HG03097 (cell line): ENCODE measurements around the gene TSPOAP1.

Experiments used
- ATAC-seq: cut with Tn5 transposase; IDR thresholded peaks from one replicate; pipeline ENCODE4 v1.9.1; 2021; ENCODE audit not compliant: unreplicated experiment, low FRiP score

Gene TSPOAP1, protein sequence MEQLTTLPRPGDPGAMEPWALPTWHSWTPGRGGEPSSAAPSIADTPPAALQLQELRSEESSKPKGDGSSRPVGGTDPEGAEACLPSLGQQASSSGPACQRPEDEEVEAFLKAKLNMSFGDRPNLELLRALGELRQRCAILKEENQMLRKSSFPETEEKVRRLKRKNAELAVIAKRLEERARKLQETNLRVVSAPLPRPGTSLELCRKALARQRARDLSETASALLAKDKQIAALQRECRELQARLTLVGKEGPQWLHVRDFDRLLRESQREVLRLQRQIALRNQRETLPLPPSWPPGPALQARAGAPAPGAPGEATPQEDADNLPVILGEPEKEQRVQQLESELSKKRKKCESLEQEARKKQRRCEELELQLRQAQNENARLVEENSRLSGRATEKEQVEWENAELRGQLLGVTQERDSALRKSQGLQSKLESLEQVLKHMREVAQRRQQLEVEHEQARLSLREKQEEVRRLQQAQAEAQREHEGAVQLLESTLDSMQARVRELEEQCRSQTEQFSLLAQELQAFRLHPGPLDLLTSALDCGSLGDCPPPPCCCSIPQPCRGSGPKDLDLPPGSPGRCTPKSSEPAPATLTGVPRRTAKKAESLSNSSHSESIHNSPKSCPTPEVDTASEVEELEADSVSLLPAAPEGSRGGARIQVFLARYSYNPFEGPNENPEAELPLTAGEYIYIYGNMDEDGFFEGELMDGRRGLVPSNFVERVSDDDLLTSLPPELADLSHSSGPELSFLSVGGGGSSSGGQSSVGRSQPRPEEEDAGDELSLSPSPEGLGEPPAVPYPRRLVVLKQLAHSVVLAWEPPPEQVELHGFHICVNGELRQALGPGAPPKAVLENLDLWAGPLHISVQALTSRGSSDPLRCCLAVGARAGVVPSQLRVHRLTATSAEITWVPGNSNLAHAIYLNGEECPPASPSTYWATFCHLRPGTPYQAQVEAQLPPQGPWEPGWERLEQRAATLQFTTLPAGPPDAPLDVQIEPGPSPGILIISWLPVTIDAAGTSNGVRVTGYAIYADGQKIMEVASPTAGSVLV (N-terminal part only)

DNA sequence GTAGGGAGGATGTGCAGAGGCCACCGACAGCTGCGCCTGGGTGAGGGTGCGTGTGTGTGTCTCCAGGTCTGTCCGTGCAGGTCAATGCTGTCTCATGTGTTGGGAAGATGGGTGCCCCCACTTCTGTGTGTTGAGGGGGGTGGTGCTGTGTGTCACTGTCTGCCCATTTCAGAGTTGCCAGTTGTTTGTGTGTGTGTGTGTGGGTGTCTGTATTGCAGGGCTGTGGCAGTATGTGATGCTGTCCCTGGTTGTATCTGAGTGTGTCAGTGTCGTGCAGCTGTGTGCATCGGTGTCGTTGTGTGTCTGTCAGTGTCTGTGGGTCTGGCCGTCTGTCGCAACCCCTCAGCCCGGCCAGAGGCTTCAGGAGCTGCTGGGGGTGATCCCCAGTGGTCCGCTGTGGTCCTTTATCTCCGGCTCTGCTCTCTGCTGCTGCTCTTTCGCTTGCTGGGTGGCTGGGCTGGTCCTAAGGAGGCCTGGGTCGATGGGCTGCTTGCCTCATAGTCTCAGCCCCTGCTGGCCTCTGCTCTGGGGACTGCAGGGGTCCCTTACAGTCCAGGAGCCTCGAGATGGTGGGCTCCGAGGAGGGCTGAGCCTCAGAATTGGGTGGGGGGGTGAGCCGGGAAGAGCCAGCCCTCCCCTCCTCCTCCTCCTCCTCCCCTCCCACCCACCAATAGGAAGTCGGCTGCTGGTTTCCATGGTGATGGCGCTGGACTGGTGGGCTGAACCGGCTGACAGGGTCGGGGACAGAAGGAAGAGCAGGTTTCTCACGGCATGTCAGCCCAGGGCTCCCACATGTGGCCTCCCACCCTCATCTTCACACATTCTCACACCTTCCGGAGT is at the start of gene TSPOAP1:
TSPOAP1 (minus strand) TSS at position 601 of the 840 bp plus-strand sequence. CDS start 875 bp downstream, outside the sequence.
- ATAC-seq: peak; percentile 14

DNA sequence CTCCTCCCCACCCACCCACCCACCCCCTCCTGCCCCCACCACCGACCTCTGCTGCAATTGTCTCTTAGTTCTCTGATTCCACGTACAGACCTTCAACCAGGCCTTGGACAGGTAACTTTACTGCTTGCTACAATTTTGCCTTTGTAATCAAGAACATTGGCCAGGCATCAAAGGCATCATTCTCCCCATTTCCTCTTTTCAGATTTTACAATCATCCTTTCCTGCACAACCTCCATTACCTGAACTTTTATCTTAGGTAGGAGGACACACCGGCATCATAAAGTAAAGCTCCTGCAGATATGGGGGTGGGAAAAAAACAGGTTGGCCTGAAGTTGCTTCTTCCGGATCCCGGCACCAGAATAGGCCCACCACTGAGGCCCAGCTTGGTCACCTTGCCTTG is 49.1 kb upstream of the TSPOAP1 start:
- no peak for ATAC-seq

DNA sequence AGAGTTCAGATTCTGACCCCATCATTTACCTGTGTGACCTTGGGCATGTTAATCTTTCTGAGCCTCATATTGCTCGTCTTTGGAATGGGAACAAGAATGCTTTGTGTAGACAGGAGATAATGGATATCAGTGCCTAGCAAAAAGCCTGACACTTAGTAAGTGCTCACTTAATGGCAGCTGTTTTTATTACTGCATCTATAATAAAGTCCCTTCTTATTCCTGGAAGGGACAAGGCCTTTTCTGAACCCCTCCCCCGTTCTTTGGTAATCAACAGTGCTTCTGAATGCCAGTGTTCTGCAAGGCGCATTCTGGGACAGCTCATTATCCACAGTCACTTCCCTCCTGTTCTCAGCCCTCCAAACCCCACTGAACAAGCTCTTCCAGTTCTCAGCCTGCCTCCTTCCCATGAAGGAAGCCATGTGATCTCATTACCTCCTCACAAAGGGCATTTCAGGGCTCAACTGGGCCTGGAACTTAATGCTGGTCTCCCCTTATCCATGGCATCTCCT is 48.6 kb upstream of the TSPOAP1 start:
- no peak for ATAC-seq

DNA sequence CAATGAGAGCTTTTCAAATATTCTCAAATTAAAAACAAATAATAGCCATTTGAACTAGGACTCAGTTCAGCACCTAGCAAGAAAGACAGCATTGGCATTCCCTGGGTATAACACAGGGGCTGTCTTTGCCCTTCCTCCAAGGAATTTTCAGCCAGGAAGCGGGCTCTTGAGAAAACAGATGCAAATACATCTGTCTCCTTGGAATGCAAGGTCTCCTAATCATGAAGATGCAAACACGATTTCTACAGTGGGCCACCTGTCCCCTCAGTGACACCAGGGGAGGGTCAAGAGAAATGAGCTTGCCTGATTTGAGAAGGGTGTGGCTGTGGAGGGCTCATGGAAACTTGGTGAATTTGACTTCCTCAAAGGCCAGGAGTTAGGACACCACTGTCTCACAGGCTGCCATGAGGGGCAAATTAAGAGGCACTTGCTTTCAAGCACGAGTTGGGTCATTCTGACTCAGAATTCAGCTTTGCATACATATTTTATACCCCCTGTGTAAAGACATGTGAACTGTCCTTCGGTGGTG is 47.9 kb upstream of the TSPOAP1 start:
- ATAC-seq: no peak

DNA sequence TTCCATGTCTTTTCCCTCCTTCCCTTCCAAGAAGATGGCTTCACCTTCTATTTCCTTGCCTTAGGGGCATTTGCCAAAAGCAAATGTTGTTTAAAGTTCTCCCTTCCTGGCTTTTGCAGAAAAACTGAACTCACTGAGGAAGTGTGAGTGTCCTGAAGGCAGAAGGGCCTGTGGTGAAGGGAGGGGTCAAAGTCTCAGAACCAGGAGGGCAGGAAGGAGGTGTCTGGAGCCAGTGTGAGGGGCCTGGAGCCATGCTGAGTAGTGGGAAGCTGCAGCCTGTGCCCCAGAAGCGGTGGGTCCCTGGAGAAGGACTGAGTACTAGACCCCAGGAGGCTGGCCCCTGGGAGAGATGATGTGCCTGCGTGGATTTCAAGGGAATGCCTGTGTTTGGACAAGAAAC is 47.2 kb upstream of the TSPOAP1 start:
- ATAC-seq: no peak

DNA sequence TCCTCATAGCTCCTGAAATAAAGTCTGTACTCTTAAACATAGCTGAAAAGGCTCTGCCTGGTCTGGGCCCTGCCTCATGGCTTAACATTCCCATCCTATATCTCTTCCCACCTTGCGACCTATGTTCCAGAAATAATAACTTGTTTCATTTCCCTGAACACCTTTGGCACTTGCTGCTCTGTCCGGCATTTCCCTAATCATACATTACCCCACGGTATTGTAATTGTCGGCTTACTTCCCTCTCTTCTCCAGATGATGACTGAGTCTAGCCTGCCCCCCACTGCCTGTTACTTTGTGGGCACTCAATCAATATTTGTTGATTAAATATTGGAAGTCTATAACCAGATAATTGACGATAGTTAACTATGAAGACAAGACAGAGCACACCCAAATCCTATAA is 46.7 kb upstream of the TSPOAP1 start:
- no peak for ATAC-seq

DNA sequence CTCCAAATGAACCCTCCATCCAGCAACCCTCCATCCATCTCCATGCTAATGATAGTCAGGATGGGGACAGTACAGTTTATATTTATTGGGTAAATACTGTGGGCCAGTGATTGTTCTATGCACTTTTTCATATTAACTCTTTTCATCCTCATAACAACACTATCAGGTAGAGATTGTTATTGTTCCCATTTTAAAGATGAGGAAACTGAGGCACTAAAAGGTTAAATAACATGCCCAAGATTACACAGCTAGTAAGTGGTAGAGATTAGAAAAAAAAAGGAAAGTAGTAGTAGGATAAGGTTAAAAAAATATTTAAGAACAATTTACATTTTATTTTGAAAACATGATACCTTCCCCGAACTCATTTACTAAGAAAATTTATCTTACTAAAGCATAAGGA is 45.3 kb upstream of the TSPOAP1 start:
- ATAC-seq: no peak

DNA sequence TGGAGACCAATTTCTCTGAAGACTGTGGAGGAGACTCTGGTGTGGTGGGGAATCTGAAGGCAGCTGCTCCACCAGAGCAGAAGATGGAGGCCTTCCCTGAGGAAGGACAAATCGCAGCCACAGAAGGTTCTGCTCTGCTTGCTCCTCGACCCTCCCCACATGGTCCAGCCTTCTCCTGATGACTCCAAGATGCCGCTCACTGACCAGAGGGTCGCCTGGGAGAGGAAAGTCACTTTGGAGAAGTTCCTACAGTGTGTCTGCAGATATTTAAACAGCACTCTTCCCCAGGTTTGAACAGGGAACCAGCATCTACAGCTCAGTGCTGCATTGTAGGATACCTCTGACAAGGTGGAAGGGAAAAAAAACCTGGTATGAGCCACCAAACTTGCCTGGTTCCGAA is 44.4 kb upstream of the TSPOAP1 start:
- no peak for ATAC-seq

DNA sequence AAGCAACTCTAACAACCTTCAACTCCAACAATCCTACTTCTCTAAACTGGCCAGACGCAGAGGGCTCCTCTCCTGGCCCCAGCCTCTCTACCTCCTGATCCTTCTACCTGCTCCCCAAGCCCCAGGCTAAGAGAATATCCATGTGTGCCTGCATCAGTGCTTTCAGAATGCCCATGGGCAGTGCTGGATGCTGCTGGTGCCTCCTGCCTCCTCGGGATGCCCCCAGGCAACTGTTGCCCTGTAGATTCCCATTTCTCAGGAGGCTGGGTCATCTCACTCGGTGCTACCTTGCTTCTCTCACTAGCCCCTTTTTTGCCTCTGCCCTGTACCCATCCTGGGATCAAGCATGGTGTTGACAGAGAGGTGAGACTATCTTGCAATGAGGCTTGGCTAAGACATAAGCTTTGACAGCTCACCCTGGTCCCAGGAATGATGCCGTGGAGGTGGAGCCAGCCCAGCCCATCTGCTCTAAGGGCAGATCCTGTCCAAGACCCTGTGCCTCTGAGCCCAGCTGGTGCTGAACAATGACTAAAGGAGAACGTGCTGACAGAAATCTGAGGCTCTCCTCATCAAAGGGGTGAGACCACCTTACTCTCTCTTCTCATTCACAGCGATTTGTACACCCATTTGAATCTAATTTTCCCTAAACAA is 42.8 kb upstream of the TSPOAP1 start:
- ATAC-seq: no peak

DNA sequence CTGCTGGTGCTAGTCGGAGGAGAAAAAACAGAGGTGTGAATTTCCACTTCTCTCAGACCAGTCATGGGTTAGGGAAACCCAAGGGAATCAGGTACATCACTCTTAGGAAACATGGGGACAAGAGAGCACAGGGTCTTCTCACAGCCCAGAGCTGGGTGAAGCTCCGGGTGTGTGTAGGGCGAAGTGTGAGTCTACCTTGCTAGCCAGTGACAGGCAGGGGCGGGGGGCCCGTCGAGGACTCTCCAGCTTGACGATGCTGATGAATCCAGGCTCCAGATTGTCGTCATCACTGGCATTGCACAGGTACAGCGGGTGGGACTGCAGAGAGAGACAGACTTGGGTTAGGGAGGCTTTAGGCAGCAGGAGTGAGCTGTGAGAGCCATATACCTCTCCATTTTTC is 42.1 kb upstream of the TSPOAP1 start:
- no peak for ATAC-seq

DNA sequence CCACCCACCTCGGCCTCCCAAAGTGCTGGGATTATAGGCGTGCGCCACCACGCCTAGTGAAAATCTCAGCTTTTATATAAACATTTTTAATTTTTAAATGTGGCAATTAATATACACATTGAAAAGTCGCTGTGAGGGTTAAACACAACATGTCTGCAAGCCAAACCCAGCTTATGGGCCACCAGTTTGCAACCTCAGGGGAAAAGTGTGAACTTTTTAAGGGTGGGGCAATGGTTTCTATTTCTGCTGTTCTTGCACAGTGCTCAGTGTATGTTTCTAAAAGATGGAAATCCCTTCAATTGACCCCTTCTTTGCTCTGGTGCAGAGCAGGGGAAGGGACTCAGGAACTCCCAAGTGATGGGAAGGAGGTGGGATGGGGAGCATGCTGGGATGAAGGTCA is 41.7 kb upstream of the TSPOAP1 start:
- ATAC-seq: no peak

DNA sequence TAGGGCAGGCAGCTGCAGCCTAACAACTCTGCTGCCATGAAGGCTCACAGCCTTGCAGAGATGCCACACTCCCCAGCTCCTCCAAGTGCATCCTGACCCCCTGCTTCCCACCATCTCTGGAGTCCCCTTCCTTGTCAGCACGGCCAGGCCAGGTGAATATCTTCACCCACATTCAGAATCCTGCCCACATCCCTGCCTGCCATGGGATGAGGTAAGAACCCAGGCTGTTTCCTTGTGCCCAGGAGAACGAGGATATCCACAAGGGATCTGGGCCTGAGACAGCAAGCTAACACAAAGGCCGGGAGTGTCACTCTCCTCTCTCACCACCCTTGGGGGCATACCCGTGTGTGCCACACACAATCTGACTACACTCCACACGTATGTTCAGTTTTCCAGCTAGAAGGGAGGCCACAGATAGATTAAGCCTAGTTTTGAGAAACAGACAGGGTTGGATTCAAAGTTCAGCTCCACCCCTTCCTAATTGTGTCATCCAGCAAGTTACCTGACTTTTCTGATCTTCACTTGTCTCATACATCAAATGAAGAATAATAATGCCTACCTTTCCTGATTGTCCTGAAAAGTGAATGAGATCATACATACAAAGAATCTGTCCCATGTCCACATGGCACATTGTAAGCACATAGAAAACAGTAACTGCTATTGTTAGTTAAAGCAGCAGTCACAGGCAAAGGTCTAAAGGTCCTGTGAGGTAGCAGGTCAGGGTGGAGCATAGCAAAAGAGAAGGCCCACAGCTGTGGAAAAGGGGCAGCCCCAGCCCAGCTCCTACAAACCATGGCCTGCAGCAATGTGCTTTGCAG is 40.8 kb upstream of the TSPOAP1 start:
- ATAC-seq: no peak

DNA sequence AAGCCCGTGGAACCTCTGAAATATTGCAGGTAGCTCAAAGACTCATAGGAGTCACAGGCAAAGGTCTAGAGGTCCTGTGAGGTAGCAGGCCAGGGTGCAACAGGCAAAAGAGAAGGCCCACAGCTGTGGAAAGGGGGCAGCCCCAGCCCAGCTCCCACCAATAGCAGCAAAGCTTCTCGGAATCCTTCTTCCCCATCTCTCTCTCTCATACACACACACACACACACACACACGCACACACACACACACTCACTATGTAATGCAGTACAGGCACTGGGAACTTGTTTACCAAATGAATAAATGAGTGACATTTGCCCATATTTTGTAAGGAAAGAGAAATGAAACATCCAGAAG is 40.2 kb upstream of the TSPOAP1 start:
- no peak for ATAC-seq

DNA sequence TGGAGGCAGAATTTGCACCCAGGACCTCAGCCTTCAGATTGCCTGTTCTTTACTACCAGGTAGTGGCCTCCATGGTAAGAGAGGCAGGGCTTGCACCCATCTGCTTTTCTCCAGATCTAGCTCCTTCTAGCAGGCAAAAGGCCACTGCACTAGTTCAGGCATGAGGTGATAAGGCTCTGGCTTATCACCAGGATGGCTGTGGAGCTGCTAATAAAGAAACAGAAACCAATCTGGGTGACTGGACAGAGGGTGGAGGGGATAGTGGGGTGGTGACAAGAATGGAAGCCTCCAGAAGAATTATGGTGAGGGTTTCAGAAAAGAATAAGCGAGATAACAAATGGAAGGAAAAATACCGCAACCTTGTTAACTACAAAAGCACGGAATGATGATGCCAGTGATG is 38.9 kb upstream of the TSPOAP1 start:
- ATAC-seq: no peak

DNA sequence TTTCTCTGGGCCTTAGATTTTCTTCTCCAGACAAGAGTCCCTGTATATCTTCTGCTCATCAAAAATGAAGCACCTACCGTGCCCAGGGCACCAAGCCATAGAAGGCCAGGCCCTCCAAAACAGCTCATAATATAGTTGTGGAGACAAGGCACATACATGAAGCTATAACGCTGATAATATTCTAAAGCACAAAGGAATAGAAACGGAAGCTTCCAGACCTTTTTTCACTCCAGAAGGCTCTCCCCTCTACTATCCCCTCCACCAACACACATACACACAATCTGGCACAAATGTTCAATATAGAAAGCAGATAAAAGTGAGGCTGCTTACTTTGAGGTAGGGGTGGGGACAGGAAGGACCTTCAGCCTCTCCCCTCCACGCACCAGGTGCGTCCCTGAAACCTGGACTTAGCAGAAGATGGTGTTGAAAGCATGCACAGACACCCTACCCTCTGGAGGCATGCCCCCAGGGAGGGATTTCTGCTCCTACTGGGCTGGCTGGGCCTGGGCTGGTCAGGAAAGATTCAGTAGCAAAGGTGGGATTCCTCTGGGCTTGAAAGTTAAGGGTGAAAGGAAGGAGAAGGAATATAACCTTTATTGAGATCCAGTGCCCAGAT is 37.5 kb upstream of the TSPOAP1 start:
- no peak for ATAC-seq

DNA sequence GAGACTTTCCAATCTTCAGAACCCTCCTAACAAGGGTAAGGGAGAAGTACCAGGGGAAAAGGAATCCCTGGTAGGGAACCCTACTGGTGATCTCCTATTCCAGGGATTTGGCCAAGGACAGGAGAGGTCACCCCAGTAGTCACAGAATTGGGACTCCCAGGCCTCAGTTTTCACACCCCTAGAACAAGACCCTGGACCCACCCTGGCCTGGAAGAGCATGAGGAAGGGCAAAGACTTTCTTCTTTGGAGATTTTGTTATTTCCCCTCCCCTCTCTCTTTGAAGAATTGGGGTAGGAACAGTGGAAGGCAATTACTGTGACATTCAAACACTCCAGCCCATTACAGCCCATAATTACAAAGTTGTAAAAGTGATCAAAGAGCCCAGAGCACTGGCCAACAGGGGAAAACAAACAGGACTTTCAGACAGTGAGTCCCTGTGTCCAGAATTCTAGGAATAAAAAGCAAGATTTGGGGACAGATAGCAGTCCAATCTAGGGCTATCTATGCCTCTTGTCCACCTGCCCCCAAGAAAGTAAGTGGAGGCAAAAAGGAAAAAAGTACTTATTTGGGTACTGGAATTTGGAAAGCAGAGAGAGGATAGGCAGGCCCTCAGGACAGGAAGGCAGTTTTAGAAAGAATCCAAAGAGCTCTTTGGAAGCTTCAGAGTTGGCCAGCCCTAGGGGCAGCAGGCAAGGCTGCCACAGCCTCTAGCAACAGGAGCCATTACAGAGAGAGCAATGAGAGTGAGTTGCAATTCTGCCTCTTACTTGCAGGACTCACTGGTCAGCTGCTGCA is 36.8 kb upstream of the TSPOAP1 start:
- no peak for ATAC-seq

DNA sequence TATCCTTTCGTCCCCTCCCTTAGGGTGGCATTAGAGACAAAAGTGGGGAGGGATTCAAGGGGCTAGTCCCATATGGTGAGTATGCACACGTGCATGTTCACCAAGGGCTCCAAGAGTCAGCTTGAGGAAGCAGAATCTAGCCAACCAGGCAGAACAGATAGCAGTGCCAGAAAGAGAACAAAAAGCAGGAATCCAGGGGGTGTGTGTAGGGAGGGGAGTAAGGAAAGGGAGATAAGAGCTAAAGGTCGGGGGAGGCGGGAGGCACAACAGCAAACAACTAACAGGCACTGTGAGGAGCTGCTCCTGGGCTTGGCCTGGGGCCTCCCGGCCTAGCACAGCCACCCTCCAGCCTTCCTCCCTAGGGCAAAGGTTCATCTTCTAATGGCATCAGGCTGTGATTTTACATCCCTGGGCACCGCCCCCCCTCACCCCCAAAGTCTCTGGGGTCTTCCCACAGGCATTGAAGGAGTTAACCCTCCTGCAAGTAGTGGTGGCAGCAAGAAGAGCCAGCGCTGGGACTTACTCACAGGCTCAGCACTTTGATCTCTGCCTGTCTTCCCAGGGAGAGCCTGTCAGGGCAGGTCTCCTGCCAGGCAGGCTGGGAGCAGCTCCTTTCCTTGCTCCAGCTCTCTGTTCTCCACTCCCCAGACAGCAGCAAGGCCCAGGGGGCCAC is 35.8 kb upstream of the TSPOAP1 start:
- ATAC-seq: no peak
